ENCODE results near the gene COL21A1.

- no peak for TF ChIP-seq FOXK2 (IDR thresholded peaks at IDR 0.05)
- no peak for TF ChIP-seq ELF4 (IDR thresholded peaks at IDR 0.05)
- TF ChIP-seq BHLHE40 (IDR thresholded peaks at IDR 0.05; ENCODE audit: borderline replicate concordance), result no peak
- no peak for TF ChIP-seq SUZ12 (IDR thresholded peaks at IDR 0.05)
- TF ChIP-seq TARDBP (IDR thresholded peaks at IDR 0.05), result no peak
- no peak for TF ChIP-seq FOXM1 (IDR thresholded peaks at IDR 0.05; ENCODE audit: borderline replicate concordance)
- no peak for TF ChIP-seq NFRKB (IDR thresholded peaks at IDR 0.05)
- TF ChIP-seq ZNF384 (IDR thresholded peaks at IDR 0.05), result no peak
- no peak for TF ChIP-seq FOXA1 (IDR thresholded peaks at IDR 0.05)
- no peak for TF ChIP-seq CTBP1 (IDR thresholded peaks at IDR 0.05; ENCODE audit: borderline replicate concordance)
- TF ChIP-seq L3MBTL2 (conservative IDR thresholded peaks at IDR 0.05), result no peak
- no peak for TF ChIP-seq HDGF (IDR thresholded peaks at IDR 0.05; ENCODE audit: borderline replicate concordance)
These were observed 101.3 kb downstream of the COL21A1 start for GRCh38 chr6:56146086-56146485.
